ENCODE measurements around the gene EGFL6.

DNA sequence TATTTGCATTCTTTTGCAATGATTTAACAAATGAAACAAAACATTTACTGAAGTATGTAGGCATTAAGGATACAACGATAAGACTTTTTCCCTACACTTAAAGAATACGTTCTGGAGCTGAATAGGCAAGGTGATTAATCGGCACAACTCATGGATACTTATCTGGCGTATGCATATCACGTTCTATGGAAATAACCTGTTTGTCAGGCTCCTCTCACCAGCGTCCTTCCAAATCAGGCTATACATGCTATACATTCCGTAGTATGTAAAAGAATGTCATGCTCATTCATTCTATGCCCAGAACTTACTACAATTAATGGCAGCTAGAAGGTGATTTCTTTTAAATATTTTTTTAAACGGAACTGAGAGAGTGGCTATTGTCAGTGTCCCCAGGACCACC lies 57.9 kb downstream of the EGFL6 start:
- TF ChIP-seq POLR2A (IDR thresholded peaks at IDR 0.05; ENCODE audit: low read depth, low read length) (no peak), POLR2AphosphoS5 (IDR thresholded peaks at IDR 0.05; ENCODE audit: low read depth, low read length) (no peak)

Measured in GM12892 (cell line).